Nephron progenitor cell (in vitro differentiated cells): ENCODE results near the gene HAGHL.

ENCODE experiments used
- DNase-seq: peaks from one replicate; pipeline ENCODE4 v3.0.0; 2021
- H3K27ac Mint-ChIP-seq: 2 replicates; pipeline ENCODE4 v1.8.0; 2021; ENCODE audit warnings: mild to moderate bottlenecking, moderate library complexity, mixed read lengths
- H3K27me3 Mint-ChIP-seq: 2 replicates; pipeline ENCODE4 v1.8.0; 2021; ENCODE audit warnings: mild to moderate bottlenecking, low read depth, mixed read lengths; ENCODE audit not compliant: poor library complexity
- H3K36me3 Mint-ChIP-seq: 2 replicates; pipeline ENCODE4 v1.8.0; 2021; ENCODE audit warnings: low read depth, mixed read lengths
- H3K4me1 Mint-ChIP-seq: 2 replicates; pipeline ENCODE4 v1.8.0; 2021; ENCODE audit warnings: mixed read lengths
- H3K4me3 Mint-ChIP-seq: 2 replicates; pipeline ENCODE4 v1.8.0; 2021; ENCODE audit warnings: mild to moderate bottlenecking, moderate library complexity, mixed read lengths
- H3K9me3 Mint-ChIP-seq: 2 replicates; pipeline ENCODE4 v1.8.0; 2021; ENCODE audit warnings: mild to moderate bottlenecking, moderate library complexity, mixed read lengths
- CTCF ChIP-seq: fragments of 200-600 bp; sonication (generic); IDR thresholded peaks from 2 replicates; pipeline ENCODE4 v1.5.0; 2021; ENCODE audit warnings: antibody characterized with exemption

HAGHL gene

GRCh38 chr16:683396-684070 lies 43.4 kb upstream of the HAGHL start:
- Mint-ChIP-seq H3K27ac (no peak overlapping the region), H3K27me3 (peaks cover 3% of the 10 kb centered on the region), H3K4me3 (peak overlapping the region; percentile 78), H3K9me3 (no peaks in the 10 kb centered on the region), H3K36me3 (peaks cover 19% of the 10 kb centered on the region), H3K4me1 (peaks cover 41% of the 10 kb centered on the region)
- no peak for DNase-seq
- no peak for TF ChIP-seq CTCF

DNA sequence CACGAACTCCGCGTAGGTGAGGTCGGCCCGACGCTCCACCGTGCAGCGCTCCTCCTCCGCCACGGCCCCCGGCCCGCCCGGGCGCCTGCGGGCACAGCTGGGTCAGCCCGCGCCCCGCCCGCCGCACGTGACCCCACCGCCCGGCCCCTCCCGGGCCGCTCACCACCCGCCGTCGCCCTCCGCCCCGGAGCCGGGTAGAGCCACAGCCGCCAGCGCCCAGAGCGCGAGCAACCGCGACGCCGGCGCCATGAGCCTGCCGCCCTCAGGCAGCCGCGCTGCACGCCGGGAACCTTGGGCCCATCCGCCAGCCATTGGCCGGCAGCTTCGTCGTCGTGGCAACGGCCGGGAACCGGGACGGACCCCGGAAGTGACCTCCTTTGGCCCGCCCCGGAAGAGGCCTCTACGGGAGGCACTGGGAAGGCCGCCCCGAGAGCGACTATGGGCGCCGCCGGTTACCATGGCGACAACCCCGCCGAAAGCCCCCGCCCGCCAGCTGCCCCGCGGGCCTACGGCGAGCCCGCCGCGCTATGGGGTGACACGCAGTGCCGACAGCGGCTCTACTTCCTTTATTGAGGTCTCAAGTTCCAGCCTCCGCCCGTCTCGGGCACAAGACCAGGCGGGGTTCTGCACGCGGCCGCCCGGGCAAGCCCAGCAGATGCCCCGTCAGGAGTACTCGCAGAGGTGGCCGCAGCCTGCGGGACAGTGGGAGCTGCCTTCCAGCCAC lies 42.7 kb upstream of the HAGHL start, which contains the start of gene JMJD8:
TSS of gene JMJD8 (minus strand) at position 264 of the 724 bp plus-strand sequence. CDS start at position 249, 15 bp downstream.
- H3K27ac Mint-ChIP-seq: peak within 1 kb of the TSS; percentile 54
- H3K27me3 Mint-ChIP-seq: no peaks in the 10 kb centered on the region
- TF ChIP-seq CTCF: no peak
- no peaks in the 10 kb centered on the region for H3K9me3 Mint-ChIP-seq
- H3K36me3 Mint-ChIP-seq: peaks cover 19% of the 10 kb centered on the region
- DNase-seq: peak; percentile 97
- peaks cover 44% of the 10 kb centered on the region for H3K4me1 Mint-ChIP-seq
- H3K4me3 Mint-ChIP-seq: peak within 1 kb of the TSS; percentile 78

GRCh38 chr16:684961-685696 lies 41.8 kb upstream of the HAGHL start:
- H3K36me3 Mint-ChIP-seq: peaks cover 19% of the 10 kb centered on the region
- H3K9me3 Mint-ChIP-seq: no peaks in the 10 kb centered on the region
- no peak overlapping the region for H3K27ac Mint-ChIP-seq
- no peak for TF ChIP-seq CTCF
- H3K4me1 Mint-ChIP-seq: peaks cover 48% of the 10 kb centered on the region
- no peaks in the 10 kb centered on the region for H3K27me3 Mint-ChIP-seq
- H3K4me3 Mint-ChIP-seq: no peak overlapping the region
- no peak for DNase-seq

- Mint-ChIP-seq H3K27me3 (peaks cover 4% of the 10 kb centered on the region), H3K36me3 (peaks cover 17% of the 10 kb centered on the region), H3K9me3 (no peaks in the 10 kb centered on the region), H3K27ac (peak overlapping the region; percentile 48), H3K4me1 (peaks cover 52% of the 10 kb centered on the region), H3K4me3 (peak overlapping the region; percentile 40)
- TF ChIP-seq CTCF: peak; percentile 45
- peak; percentile 65 for DNase-seq
Measured at GRCh38 chr16:685967-686366, 40.9 kb upstream of the HAGHL start.

GRCh38 chr16:686459-687260 lies 40.2 kb upstream of the HAGHL start:
- peaks cover 49% of the 10 kb centered on the region for H3K4me1 Mint-ChIP-seq
- H3K27me3 Mint-ChIP-seq: peaks cover 11% of the 10 kb centered on the region
- no peaks in the 10 kb centered on the region for H3K9me3 Mint-ChIP-seq
- H3K36me3 Mint-ChIP-seq: peaks cover 12% of the 10 kb centered on the region
- TF ChIP-seq CTCF: no peak
- no peak for DNase-seq
- no peak overlapping the region for H3K4me3 Mint-ChIP-seq
- H3K27ac Mint-ChIP-seq: no peak overlapping the region
